ENCODE results near the gene DNAJC15.

Gene DNAJC15

GRCh38 chr13:43139211-43139610, 115.8 kb downstream of the DNAJC15 start:
- Histone ChIP-seq H3K9me3 (ENCODE audit: control insufficient read depth in 5 of 5, low read length in 5 of 5) (no peaks in the 10 kb centered on the region), H3K36me3 (ENCODE audit: control insufficient read depth in 5 of 5, insufficient read depth in 5 of 5, low read length in 5 of 5) (no peaks in the 10 kb centered on the region), H3K27me3 (ENCODE audit: control insufficient read depth in 5 of 5, insufficient read depth in 4 of 5, low read length in 5 of 5) (peaks cover 0 to 3% (median 0%) of the 10 kb centered on the region in 5 donors), H3K27ac (ENCODE audit: low read depth, low read length) (no peak overlapping the region), H3K9ac (ENCODE audit: low read length in 5 of 5) (no peak overlapping the region), H3K4me1 (ENCODE audit: control insufficient read depth in 5 of 5, insufficient read depth in 5 of 5, low read length in 5 of 5) (peaks cover 0 to 4% (median 0%) of the 10 kb centered on the region in 5 donors), H3K4me3 (ENCODE audit: low read depth in 1 of 5, low read length in 5 of 5) (no peak overlapping the region)

GRCh38 chr13:43139921-43140320, 116.5 kb downstream of the DNAJC15 start:
- no peaks in the 10 kb centered on the region for H3K9me3 ChIP-seq (ENCODE audit: control insufficient read depth in 5 of 5, low read length in 5 of 5)
- peaks cover 0 to 4% (median 0%) of the 10 kb centered on the region in 5 donors for H3K4me1 ChIP-seq (ENCODE audit: control insufficient read depth in 5 of 5, insufficient read depth in 5 of 5, low read length in 5 of 5)
- no peaks in the 10 kb centered on the region for H3K36me3 ChIP-seq (ENCODE audit: control insufficient read depth in 5 of 5, insufficient read depth in 5 of 5, low read length in 5 of 5)
- no peak overlapping the region for H3K4me3 ChIP-seq (ENCODE audit: low read depth in 1 of 5, low read length in 5 of 5)
- peaks cover 0 to 1% (median 0%) of the 10 kb centered on the region in 5 donors for H3K27me3 ChIP-seq (ENCODE audit: control insufficient read depth in 5 of 5, insufficient read depth in 4 of 5, low read length in 5 of 5)
- no peak overlapping the region for H3K27ac ChIP-seq (ENCODE audit: low read depth, low read length)
- no peak overlapping the region for H3K9ac ChIP-seq (ENCODE audit: low read length in 5 of 5)

- H3K9me3 ChIP-seq (ENCODE audit: control insufficient read depth in 5 of 5, low read length in 5 of 5): no peaks in the 10 kb centered on the region
- H3K4me3 ChIP-seq (ENCODE audit: low read depth in 1 of 5, low read length in 5 of 5): no peak overlapping the region
- peaks cover 0 to 4% (median 0%) of the 10 kb centered on the region in 5 donors for H3K27me3 ChIP-seq (ENCODE audit: control insufficient read depth in 5 of 5, insufficient read depth in 4 of 5, low read length in 5 of 5)
- H3K27ac ChIP-seq (ENCODE audit: low read depth, low read length): no peak overlapping the region
- peaks cover 0 to 4% (median 0%) of the 10 kb centered on the region in 5 donors for H3K4me1 ChIP-seq (ENCODE audit: control insufficient read depth in 5 of 5, insufficient read depth in 5 of 5, low read length in 5 of 5)
- H3K36me3 ChIP-seq (ENCODE audit: control insufficient read depth in 5 of 5, insufficient read depth in 5 of 5, low read length in 5 of 5): no peaks in the 10 kb centered on the region
- H3K9ac ChIP-seq (ENCODE audit: low read length in 5 of 5): no peak overlapping the region
Measured at GRCh38 chr13:43140985-43141384, 117.6 kb downstream of the DNAJC15 start.

GRCh38 chr13:43141685-43142084, 118.3 kb downstream of the DNAJC15 start:
- peaks cover 0 to 4% (median 0%) of the 10 kb centered on the region in 5 donors for H3K27me3 ChIP-seq (ENCODE audit: control insufficient read depth in 5 of 5, insufficient read depth in 4 of 5, low read length in 5 of 5)
- H3K4me3 ChIP-seq (ENCODE audit: low read depth in 1 of 5, low read length in 5 of 5): no peak overlapping the region
- H3K9ac ChIP-seq (ENCODE audit: low read length in 5 of 5): no peak overlapping the region
- H3K4me1 ChIP-seq (ENCODE audit: control insufficient read depth in 5 of 5, insufficient read depth in 5 of 5, low read length in 5 of 5): peaks cover 0 to 4% (median 0%) of the 10 kb centered on the region in 5 donors
- H3K27ac ChIP-seq (ENCODE audit: low read depth, low read length): no peak overlapping the region
- H3K9me3 ChIP-seq (ENCODE audit: control insufficient read depth in 5 of 5, low read length in 5 of 5): no peaks in the 10 kb centered on the region
- H3K36me3 ChIP-seq (ENCODE audit: control insufficient read depth in 5 of 5, insufficient read depth in 5 of 5, low read length in 5 of 5): no peaks in the 10 kb centered on the region

GRCh38 chr13:43143591-43143990, 120.2 kb downstream of the DNAJC15 start:
- H3K36me3 ChIP-seq (ENCODE audit: control insufficient read depth in 5 of 5, insufficient read depth in 5 of 5, low read length in 5 of 5): no peaks in the 10 kb centered on the region

GRCh38 chr13:43145534-43146196, 122.3 kb downstream of the DNAJC15 start:
- no peaks in the 10 kb centered on the region for H3K36me3 ChIP-seq (ENCODE audit: control insufficient read depth in 5 of 5, insufficient read depth in 5 of 5, low read length in 5 of 5)
- H3K4me1 ChIP-seq (ENCODE audit: control insufficient read depth in 5 of 5, insufficient read depth in 5 of 5, low read length in 5 of 5): no peaks in the 10 kb centered on the region
- H3K27me3 ChIP-seq (ENCODE audit: control insufficient read depth in 5 of 5, insufficient read depth in 4 of 5, low read length in 5 of 5): peaks cover 0 to 4% (median 0%) of the 10 kb centered on the region in 5 donors
- no peaks in the 10 kb centered on the region for H3K9me3 ChIP-seq (ENCODE audit: control insufficient read depth in 5 of 5, low read length in 5 of 5)
- no peak overlapping the region for H3K27ac ChIP-seq (ENCODE audit: low read depth, low read length)
- no peak overlapping the region for H3K4me3 ChIP-seq (ENCODE audit: low read depth in 1 of 5, low read length in 5 of 5)
- no peak overlapping the region for H3K9ac ChIP-seq (ENCODE audit: low read length in 5 of 5)

More at GRCh38 chr13:43143591-43143990, 120.2 kb downstream of the DNAJC15 start:
- Histone ChIP-seq H3K4me3 (ENCODE audit: low read depth in 1 of 5, low read length in 5 of 5) (no peak overlapping the region), H3K4me1 (ENCODE audit: control insufficient read depth in 5 of 5, insufficient read depth in 5 of 5, low read length in 5 of 5) (no peaks in the 10 kb centered on the region), H3K9ac (ENCODE audit: low read length in 5 of 5) (no peak overlapping the region), H3K9me3 (ENCODE audit: control insufficient read depth in 5 of 5, low read length in 5 of 5) (no peaks in the 10 kb centered on the region), H3K27ac (ENCODE audit: low read depth, low read length) (no peak overlapping the region), H3K27me3 (ENCODE audit: control insufficient read depth in 5 of 5, insufficient read depth in 4 of 5, low read length in 5 of 5) (peaks cover 0 to 4% (median 0%) of the 10 kb centered on the region in 5 donors)

- peaks cover 0 to 4% (median 0%) of the 10 kb centered on the region in 5 donors for H3K27me3 ChIP-seq (ENCODE audit: control insufficient read depth in 5 of 5, insufficient read depth in 4 of 5, low read length in 5 of 5)
- no peaks in the 10 kb centered on the region for H3K9me3 ChIP-seq (ENCODE audit: control insufficient read depth in 5 of 5, low read length in 5 of 5)
- no peak overlapping the region for H3K9ac ChIP-seq (ENCODE audit: low read length in 5 of 5)
Measured at GRCh38 chr13:43146400-43146799, 123.0 kb downstream of the DNAJC15 start.

GRCh38 chr13:43150369-43151207, 127.2 kb downstream of the DNAJC15 start:
- Histone ChIP-seq H3K27ac (ENCODE audit: low read depth, low read length) (no peak overlapping the region), H3K4me3 (ENCODE audit: low read depth in 1 of 5, low read length in 5 of 5) (no peak overlapping the region), H3K4me1 (ENCODE audit: control insufficient read depth in 5 of 5, insufficient read depth in 5 of 5, low read length in 5 of 5) (no peaks in the 10 kb centered on the region), H3K9me3 (ENCODE audit: control insufficient read depth in 5 of 5, low read length in 5 of 5) (no peaks in the 10 kb centered on the region), H3K9ac (ENCODE audit: low read length in 5 of 5) (no peak overlapping the region), H3K36me3 (ENCODE audit: control insufficient read depth in 5 of 5, insufficient read depth in 5 of 5, low read length in 5 of 5) (no peaks in the 10 kb centered on the region), H3K27me3 (ENCODE audit: control insufficient read depth in 5 of 5, insufficient read depth in 4 of 5, low read length in 5 of 5) (peaks cover 0 to 1% (median 0%) of the 10 kb centered on the region in 5 donors)

More at GRCh38 chr13:43146400-43146799, 123.0 kb downstream of the DNAJC15 start:
- Histone ChIP-seq H3K27ac (ENCODE audit: low read depth, low read length) (no peak overlapping the region), H3K4me1 (ENCODE audit: control insufficient read depth in 5 of 5, insufficient read depth in 5 of 5, low read length in 5 of 5) (no peaks in the 10 kb centered on the region), H3K36me3 (ENCODE audit: control insufficient read depth in 5 of 5, insufficient read depth in 5 of 5, low read length in 5 of 5) (no peaks in the 10 kb centered on the region), H3K4me3 (ENCODE audit: low read depth in 1 of 5, low read length in 5 of 5) (no peak overlapping the region)

GRCh38 chr13:43153436-43154090, 130.2 kb downstream of the DNAJC15 start:
- Histone ChIP-seq H3K4me1 (ENCODE audit: control insufficient read depth in 5 of 5, insufficient read depth in 5 of 5, low read length in 5 of 5) (no peaks in the 10 kb centered on the region), H3K9me3 (ENCODE audit: control insufficient read depth in 5 of 5, low read length in 5 of 5) (no peaks in the 10 kb centered on the region), H3K4me3 (ENCODE audit: low read depth in 1 of 5, low read length in 5 of 5) (no peak overlapping the region), H3K27me3 (ENCODE audit: control insufficient read depth in 5 of 5, insufficient read depth in 4 of 5, low read length in 5 of 5) (no peaks in the 10 kb centered on the region), H3K27ac (ENCODE audit: low read depth, low read length) (no peak overlapping the region), H3K36me3 (ENCODE audit: control insufficient read depth in 5 of 5, insufficient read depth in 5 of 5, low read length in 5 of 5) (no peaks in the 10 kb centered on the region), H3K9ac (ENCODE audit: low read length in 5 of 5) (no peak overlapping the region)

All from subcutaneous abdominal adipose tissue (tissue), 5 donors.